SK-N-SH treated with all-trans-retinoic acid at 6 μM for 48 hours (cell line): ENCODE data around the gene PNKD.

Experiments used
- ATAC-seq: fragments of 200-7000 bp; cut with Tn5 transposase; 3 replicates; pipeline ENCODE4 v1.9.1; 2020; ENCODE audit warnings: mild to moderate bottlenecking, moderate library complexity
- ARNTL ChIP-seq: fragments of 450-650 bp; formaldehyde crosslinking; IDR thresholded peaks from 2 replicates; pipeline ENCODE4 v1.5.0; 2020; ENCODE audit warnings: low read depth, mild to moderate bottlenecking, moderate library complexity, borderline replicate concordance
- BACH2 ChIP-seq: fragments of 250-450 bp; sonication (Bioruptor Pico); IDR thresholded peaks from 2 replicates; pipeline ENCODE4 v1.9.0; 2021; ENCODE audit warnings: mild to moderate bottlenecking, borderline replicate concordance
- CREB5 ChIP-seq: fragments of 250-450 bp; sonication (Bioruptor Pico); IDR thresholded peaks from 2 replicates; pipeline ENCODE4 v1.5.1; 2020; ENCODE audit warnings: low read depth, mild to moderate bottlenecking, moderate library complexity
- CSDC2 ChIP-seq: fragments of 250-450 bp; sonication (Bioruptor Pico); IDR thresholded peaks from 2 replicates; pipeline ENCODE4 v1.5.0; 2020; ENCODE audit warnings: mild to moderate bottlenecking, moderate library complexity
- CSRNP3 ChIP-seq: fragments of 250-450 bp; sonication (Bioruptor Pico); IDR thresholded peaks from 2 replicates; pipeline ENCODE4 v1.5.1; 2021; ENCODE audit warnings: mild to moderate bottlenecking, moderate library complexity
- ESRRG ChIP-seq: fragments of 250-450 bp; sonication (Bioruptor Pico); IDR thresholded peaks from 2 replicates; pipeline ENCODE4 v1.6.1; 2021; ENCODE audit warnings: mild to moderate bottlenecking
- GLIS3 ChIP-seq: fragments of 250-450 bp; sonication (Bioruptor Pico); IDR thresholded peaks from 2 replicates; pipeline ENCODE4 v1.5.0; 2020; ENCODE audit warnings: mild to moderate bottlenecking, moderate library complexity
- ISL1 ChIP-seq: fragments of 250-450 bp; sonication (Bioruptor Pico); IDR thresholded peaks from 2 replicates; pipeline ENCODE4 v2.1.2; 2022; ENCODE audit warnings: mild to moderate bottlenecking, moderate library complexity
- OSR1 ChIP-seq: fragments of 250-450 bp; sonication (Bioruptor Pico); IDR thresholded peaks from 2 replicates; pipeline ENCODE4 v1.8.0; 2022; ENCODE audit warnings: moderate library complexity, mild to moderate bottlenecking, inconsistent platforms
- PATZ1 ChIP-seq: fragments of 250-450 bp; sonication (Bioruptor Pico); IDR thresholded peaks from 2 replicates; pipeline ENCODE4 v1.8.0; 2020; ENCODE audit warnings: mild to moderate bottlenecking, moderate library complexity, borderline replicate concordance
- POU6F1 ChIP-seq: fragments of 250-450 bp; sonication (Bioruptor Pico); IDR thresholded peaks from 2 replicates; pipeline ENCODE4 v1.8.0; 2021; ENCODE audit warnings: low read depth, mild to moderate bottlenecking, moderate library complexity, borderline replicate concordance
- RARB ChIP-seq: fragments of 250-450 bp; sonication (Bioruptor Pico); IDR thresholded peaks from 2 replicates; pipeline ENCODE4 v1.8.0; 2021; ENCODE audit warnings: mild to moderate bottlenecking, moderate library complexity
- SNAI2 ChIP-seq: fragments of 250-450 bp; sonication (Bioruptor Pico); IDR thresholded peaks from 2 replicates; pipeline ENCODE4 v1.5.0; 2020; ENCODE audit warnings: mild to moderate bottlenecking, moderate library complexity
- TCF4 ChIP-seq: fragments of 250-450 bp; sonication (Bioruptor Pico); IDR thresholded peaks from 2 replicates; pipeline ENCODE4 v1.8.0; 2021; ENCODE audit warnings: mild to moderate bottlenecking, moderate library complexity, borderline replicate concordance
- TOX ChIP-seq: fragments of 250-450 bp; sonication (Bioruptor Pico); IDR thresholded peaks from 2 replicates; pipeline ENCODE4 v1.8.0; 2021; ENCODE audit warnings: mild to moderate bottlenecking, moderate library complexity, borderline replicate concordance
- TSHZ2 ChIP-seq: fragments of 250-450 bp; sonication (Bioruptor Pico); IDR thresholded peaks from 2 replicates; pipeline ENCODE4 v1.5.0; 2020; ENCODE audit warnings: mild to moderate bottlenecking, moderate library complexity
- ZFP3 ChIP-seq: fragments of 250-450 bp; sonication (Bioruptor Pico); IDR thresholded peaks from 2 replicates; pipeline ENCODE4 v1.5.0; 2020; ENCODE audit warnings: mild to moderate bottlenecking, moderate library complexity
- ZNF565 ChIP-seq: fragments of 450-650 bp; formaldehyde crosslinking; conservative IDR thresholded peaks from 2 replicates; pipeline ENCODE4 v1.5.0; 2020; ENCODE audit warnings: low read depth, mild to moderate bottlenecking, moderate library complexity
- ZNF70 ChIP-seq: fragments of 450-650 bp; formaldehyde crosslinking; IDR thresholded peaks from 2 replicates; pipeline ENCODE4 v1.5.0; 2020; ENCODE audit warnings: mild to moderate bottlenecking, moderate library complexity

PNKD gene

GRCh38 chr2:218369330-218369729 is 99.0 kb downstream of the PNKD start:
- no peak for TF ChIP-seq TCF4 (CRISPR knock-in tag)
- no peak for TF ChIP-seq ISL1 (CRISPR knock-in tag)
- no peak for TF ChIP-seq ARNTL
- no peak for TF ChIP-seq BACH2 (CRISPR knock-in tag)
- TF ChIP-seq TOX (CRISPR knock-in tag) = no peak
- no peak for TF ChIP-seq CSDC2
- TF ChIP-seq TSHZ2 (CRISPR knock-in tag) = no peak
- TF ChIP-seq GLIS3 (CRISPR knock-in tag) = no peak
- no peak for TF ChIP-seq CREB5 (CRISPR knock-in tag)
- TF ChIP-seq ZNF565 (CRISPR knock-in tag) = no peak
- TF ChIP-seq CSRNP3 = no peak
- TF ChIP-seq PATZ1 (CRISPR knock-in tag) = no peak
- TF ChIP-seq OSR1 (CRISPR knock-in tag) = no peak
- TF ChIP-seq ZNF70 (CRISPR knock-in tag) = no peak
- no peak for ATAC-seq

- TF ChIP-seq PATZ1 (CRISPR knock-in tag) (no peak), ZNF565 (CRISPR knock-in tag) (no peak), ZFP3 (CRISPR knock-in tag) (no peak), OSR1 (CRISPR knock-in tag) (no peak), ZNF70 (CRISPR knock-in tag) (no peak), ESRRG (CRISPR knock-in tag) (no peak), TCF4 (CRISPR knock-in tag) (no peak), CSRNP3 (no peak), ARNTL (no peak), POU6F1 (CRISPR knock-in tag) (no peak), GLIS3 (CRISPR knock-in tag) (no peak), RARB (CRISPR knock-in tag) (no peak), SNAI2 (CRISPR knock-in tag) (no peak), BACH2 (CRISPR knock-in tag) (no peak), CREB5 (CRISPR knock-in tag) (no peak), ISL1 (CRISPR knock-in tag) (no peak)
- no peak for ATAC-seq
Measured at GRCh38 chr2:218370410-218371063, 100.2 kb downstream of the PNKD start.
